GM18870 (cell line): ENCODE results near the gene ADCY7.

ENCODE experiments used
- ATAC-seq: cut with Tn5 transposase; IDR thresholded peaks from one replicate; pipeline ENCODE4 v1.9.1; 2021; ENCODE audit warnings: moderate library complexity; ENCODE audit not compliant: unreplicated experiment

Gene ADCY7

DNA sequence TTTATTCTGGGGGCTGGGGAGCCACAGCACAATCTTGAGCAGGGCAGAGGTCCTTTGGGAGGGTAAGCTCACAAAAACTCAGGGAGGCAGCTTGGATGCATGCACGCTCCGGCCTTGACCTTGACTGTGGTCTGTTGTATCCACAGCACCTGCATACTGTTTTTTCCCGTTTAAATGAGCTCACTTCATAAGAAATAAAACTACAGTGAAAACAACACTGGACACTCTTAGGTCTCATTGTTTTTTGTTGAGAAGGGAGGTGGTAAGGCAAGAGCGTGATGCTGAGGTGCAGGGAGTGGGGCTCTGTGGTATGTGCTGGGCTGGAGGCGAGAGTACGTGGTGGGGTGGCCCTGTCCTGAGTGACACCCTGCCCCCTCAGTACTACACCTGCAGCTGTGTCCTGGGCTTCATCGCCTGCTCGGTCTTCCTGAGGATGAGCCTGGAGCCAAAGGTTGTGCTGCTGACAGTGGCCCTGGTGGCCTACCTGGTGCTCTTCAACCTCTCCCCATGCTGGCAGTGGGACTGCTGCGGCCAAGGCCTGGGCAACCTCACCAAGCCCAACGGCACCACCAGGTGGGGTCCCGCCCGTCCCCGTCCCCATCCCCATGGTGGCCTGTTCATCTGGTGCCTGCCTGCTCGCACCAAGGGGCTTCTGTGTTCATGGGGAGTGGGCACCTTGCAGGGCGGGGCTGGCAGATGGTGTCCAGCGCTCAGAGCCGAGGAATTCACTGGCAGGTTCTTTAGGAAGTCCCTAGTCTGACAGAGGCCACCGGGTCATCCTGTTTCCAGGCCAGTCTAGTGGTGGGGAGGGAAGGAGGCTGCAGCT lies 44.2 kb downstream of the ADCY7 start:
- no peak for ATAC-seq

DNA sequence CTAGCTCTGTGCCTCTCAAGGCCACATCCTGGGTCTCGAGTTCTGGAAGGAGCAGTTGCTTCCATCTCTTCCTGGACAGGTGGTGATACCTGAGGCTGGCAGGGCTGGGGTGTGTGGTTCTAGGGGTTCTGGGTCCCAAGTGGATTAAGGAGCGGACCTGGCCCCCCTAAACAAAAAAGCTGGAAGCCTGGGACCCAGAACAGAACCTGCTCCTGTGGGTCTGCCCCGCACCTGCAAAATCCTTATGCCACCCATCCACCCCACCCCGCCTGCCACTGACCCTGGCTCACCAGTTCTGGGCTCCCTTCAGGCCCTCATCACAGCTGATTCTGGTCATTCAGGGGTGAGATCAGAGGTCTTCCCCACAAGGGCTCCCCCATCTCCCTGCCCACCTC lies 44.8 kb downstream of the ADCY7 start:
- no peak for ATAC-seq

DNA sequence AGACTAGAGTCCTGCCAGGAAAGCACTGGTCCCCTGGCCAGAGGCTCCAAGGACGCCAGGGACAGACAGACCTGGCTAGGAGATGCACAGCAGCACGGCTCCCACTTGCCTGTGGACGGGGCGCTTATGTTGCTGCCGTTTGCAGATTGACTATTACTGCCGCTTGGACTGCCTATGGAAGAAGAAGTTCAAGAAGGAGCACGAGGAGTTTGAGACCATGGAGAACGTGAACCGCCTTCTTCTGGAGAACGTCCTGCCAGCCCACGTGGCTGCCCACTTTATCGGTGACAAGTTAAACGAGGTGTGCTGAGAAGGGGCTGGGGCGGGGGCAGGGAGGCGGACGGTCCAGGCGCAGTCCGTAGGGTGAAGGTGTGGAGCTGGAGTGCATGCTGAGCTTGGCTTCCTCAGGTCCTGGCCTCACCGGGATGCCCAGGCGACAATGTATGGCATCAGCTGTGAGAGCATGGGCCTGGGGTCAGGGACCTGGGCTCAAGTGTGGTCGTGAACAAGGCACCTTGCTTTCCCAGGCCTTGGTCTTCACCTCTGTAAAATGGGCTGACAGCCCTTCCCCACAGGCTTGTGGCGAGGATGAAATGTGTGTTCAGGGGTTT lies 45.6 kb downstream of the ADCY7 start:
- no peak for ATAC-seq

DNA sequence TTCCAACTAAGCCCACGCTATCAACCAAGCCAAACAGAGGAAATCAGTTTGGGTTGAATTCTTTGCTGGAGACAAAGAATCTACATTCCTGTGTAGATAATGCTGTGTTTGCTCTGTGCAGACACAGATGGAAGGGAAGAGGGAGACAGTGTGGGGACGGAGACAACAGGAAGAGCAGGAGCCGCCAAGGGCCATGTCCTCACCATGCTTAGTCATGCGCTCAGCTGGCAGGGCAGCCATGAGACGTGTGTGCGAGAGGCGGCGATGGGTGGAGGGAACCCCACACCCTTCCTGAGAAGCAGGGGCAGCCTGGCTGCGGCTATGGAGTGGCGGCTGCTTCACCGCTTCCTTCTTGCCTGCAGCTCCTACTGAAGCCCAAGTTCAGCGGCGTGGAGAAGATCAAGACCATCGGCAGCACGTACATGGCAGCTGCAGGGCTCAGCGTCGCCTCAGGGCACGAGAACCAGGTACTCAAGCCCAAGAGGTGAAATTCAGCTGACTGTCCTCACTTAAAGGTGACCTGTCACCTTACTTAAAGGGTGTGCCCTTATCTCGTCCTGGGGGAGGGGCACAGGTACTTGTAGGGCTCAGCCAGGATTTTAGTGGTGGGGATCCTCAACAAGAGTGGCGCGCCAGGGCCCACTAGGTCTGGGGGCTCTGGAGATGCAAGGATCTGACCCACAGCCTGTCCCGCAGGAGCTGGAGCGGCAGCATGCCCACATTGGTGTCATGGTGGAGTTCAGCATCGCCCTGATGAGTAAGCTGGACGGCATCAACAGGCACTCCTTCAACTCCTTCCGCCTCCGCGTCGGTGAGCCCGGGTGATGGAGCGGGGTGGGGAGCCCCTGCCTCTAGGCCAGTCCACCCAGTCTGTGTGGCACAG lies 47.5 kb downstream of the ADCY7 start:
- ATAC-seq, result no peak

DNA sequence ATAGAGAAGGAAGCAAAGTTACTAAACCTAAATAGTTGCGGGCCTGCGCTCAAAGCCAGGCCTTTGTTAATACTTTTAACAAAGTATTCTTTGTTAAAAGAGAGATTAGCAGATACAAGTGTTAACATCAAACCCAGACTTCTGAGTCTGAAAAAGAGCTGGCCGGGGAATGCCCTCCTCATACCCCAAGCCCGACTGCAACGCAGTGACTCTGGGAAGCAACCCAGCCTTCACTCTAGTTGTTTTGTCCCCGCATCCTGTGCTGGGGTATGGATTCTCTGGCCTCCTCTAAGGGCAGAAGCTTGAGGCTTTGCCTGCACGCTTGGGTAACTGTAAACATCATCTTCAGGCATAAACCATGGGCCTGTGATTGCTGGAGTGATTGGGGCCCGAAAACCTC lies 48.3 kb downstream of the ADCY7 start:
- ATAC-seq, result no peak

DNA sequence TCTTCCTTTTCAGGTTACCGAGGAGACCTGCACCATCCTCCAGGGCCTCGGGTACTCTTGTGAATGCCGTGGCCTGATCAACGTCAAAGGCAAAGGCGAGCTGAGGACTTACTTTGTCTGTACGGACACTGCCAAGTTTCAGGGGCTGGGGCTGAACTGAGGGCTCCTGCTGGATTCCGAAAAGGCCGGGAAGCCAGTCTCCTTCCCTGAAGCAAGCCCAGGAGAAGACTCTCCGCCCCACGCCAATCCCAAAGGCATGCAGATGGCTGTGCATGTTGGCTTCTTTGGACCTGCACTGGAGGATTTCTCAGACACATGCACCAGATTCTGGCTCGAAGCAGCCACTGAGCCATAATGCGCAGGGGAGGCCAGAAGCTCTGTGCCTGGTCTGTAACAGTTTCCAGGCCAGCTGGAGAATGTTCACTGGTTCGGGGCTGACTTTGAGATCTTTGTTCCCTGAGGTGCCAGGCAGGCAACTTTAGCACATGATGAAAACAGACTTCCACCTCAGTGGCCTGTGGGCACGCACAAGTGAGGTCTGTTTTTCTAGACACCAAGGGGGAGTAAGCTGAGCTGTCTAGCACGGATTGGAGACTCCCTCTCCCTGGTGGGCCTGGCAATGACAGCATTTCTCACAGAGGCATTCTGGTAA lies 49.1 kb downstream of the ADCY7 start:
- no peak for ATAC-seq

DNA sequence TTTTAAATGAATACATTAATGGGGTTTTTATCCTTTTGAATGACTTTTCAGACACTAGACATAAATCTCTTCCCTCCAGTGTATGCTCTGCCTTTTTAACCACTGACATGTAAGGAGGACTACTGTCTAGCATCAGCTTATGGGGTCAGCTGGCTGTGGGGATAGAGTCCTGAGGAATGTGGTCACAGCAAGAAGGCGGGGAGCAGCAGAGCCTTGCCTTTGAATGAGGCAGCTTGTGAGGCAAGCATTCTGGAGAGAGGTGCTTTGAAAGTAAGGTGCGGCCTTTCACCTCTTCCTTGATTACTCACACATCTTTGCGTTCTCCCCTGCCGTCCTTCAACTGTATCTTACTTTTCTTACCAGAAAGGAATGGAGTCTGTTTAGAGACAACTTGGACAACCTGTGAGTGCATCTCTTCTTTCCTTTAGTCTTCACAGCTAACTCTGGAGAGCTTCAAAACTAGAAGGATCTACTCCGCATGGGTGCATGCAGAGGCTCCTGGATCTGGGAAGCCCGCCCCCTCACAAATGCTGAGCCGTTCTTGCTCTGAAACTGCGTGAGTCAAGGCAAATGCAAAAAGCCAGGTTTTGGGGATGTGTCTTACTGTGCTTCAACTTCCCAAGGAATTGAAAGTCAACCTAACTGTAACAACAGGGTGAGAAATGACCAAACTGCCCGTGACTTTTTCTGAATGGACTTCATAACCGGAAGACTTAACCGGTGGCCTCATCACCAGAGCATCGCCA lies 49.9 kb downstream of the ADCY7 start:
- ATAC-seq, result no peak

DNA sequence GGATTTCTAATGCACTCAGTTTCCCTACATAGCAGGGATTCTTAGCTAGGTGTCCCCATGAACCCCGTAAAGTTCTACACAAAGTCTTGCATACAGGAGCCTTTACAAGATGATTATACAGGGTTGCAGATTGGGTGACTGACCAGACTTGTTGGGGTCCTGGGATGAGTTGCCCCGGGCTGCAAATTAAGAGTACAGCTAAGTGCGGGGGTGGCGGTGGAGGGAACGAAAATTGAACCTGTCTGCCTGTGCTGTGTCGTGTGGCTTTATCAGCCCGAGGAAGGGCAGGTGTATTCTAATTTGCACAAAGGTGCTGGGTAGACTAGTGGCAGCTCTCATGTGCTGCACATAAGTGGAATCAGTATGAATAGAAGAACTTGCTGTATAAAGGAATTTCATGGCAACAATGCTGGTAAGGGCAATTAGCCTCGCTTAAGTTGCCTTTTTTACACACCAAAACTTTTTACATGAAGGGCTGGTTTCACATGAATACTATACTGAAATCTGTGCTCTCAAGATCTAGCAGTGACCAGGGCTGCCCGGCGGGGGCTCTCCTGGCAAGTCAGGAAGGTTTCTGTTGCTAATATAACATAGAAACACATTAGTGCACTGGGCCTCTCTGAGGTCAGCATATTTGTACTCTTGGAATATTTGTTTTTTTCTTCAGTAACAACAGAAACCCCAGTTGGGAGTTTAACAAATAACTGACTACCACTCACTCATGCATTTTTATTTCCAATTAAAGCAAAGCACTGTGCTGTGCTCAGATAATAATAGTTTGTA lies 50.7 kb downstream of the ADCY7 start:
- ATAC-seq, result no peak

DNA sequence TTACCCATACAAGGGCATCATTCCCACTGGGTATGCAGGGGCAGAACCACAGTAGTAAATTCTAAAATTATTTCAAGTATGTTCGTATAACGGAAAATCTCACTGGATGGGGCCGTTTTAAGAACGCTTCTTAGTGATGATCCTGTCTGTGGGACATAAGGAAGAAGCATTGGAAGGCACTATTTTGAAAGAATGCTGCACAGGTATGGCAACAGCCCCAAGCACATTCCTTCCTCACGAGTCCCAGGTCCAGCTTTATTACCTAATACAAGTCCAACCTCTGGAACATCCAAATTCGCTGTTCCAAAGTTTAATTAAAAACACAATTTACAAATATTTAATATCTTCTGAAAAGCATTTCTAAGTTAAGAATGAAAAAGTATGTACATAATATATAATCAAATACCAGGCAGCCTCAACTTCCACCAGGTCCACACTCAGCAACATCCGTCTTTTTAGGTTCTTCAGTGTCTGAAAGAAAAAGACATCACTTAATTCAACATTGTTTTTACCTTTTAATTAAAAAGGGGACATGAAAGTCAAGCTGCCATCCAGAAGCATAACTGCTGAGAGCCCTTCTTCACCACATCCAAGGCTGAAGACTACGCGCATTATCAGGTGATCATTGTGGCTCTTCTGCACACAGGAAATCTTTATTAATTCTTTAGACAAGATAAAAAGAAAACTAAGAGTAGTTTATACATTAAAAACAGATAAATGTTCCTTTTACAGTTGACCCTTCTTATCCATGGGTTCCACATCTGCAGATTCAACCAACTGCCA lies 52.6 kb downstream of the ADCY7 start:
- no peak for ATAC-seq

DNA sequence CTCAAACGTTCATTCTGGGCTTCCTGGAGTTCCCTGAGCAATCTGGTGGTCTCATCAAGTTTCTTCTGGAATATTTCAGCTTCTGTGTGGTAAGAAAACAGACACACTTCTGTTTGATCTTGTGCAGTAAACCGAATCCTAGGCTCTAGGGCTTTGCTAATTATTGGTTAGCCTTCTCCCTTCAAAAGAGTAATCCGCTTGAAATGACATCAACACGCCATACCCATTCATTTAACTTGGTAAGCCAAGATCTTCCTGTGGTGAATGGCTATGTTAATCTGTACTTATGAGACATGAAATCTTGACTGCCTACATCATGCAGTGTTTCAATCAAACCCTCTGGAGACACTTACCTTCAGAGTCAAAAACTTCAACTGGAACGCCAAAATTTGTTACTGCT lies 54.0 kb downstream of the ADCY7 start:
- ATAC-seq, result no peak

DNA sequence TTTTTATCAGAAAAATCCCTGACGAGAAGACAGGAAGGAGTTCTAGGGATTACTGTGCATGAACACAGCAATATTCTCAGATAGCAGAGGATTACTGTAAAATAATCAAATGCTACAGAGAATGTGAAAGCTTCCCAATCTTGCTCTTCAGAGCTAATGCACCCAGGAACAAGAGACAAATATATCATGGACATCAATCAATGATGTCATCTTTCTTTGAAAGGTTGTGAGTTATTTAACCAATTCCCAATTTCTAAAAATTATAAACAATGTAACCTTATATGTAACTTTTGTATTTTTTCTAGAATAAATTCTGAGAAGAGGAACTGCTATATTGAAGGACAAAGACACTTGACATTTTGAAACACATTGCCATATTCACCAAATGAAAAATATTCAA lies 56.0 kb downstream of the ADCY7 start:
- no peak for ATAC-seq

DNA sequence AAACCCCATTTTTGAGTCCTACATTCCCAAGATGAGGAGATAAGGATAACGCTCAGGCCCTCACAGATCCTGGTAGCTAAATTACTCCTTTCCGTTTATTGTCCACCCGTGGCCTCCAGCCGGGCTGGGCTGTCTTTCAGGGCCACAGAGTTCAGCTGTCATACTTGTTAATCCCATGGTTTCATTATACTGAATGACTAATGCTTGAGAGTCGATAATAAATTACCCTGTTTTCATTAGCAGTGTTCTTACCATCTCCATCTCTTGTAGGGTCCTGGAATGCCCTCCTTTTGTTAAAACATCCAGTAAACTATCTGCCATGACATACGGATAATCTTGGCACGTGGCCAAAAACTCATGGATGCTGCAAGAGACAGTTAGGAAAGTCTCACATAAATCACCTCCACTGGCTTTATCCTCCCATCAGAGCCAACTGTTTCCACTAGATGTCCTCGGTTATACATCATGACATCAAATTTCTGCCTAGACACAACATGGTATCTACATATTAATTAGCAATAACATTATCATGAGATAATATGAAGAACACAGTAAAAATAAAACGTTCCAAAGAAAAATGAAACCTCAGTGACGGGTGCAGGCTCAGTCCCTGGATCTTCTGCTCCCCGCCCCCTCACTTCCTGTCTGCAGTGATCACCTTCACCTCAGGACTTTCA lies 57.1 kb downstream of the ADCY7 start:
- ATAC-seq, result no peak

DNA sequence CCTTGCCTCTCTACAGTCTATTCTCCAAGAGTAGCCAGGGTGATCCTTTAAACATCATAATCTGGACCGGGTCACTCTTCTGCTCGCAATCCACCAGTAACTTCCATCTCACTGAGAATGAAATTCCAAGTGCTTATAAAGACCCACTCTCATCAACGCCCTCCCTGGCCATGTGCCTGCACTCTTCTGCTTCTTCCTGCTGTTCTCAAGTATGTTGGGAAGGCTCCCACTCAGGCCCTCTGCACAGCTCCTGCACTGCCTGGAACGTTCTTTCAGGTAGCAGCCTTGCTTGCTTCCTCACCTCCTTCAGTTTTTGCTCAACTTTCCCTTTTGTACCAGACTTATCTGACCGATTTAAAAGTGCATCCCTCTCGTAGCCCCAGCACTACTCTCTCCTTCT lies 58.0 kb downstream of the ADCY7 start:
- no peak for ATAC-seq

DNA sequence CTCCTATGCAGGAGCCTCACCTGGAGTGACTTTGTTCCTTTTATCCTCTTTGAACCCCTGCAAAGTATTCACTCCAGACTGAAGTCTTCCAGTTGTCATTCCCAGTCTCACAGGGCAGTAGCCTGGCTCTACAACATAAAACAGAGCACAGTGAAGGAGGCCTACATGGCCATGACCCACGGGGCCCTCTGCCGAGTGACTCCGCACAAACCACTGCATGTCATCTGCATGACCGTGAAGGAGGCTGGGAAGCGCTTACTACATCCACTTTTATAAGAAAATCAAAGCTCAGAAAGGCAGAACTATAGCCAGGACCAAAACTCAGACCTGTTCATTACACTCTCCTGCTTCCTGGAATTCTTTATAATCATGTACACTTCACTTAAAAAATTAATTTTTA lies 59.9 kb downstream of the ADCY7 start:
- ATAC-seq, result no peak

DNA sequence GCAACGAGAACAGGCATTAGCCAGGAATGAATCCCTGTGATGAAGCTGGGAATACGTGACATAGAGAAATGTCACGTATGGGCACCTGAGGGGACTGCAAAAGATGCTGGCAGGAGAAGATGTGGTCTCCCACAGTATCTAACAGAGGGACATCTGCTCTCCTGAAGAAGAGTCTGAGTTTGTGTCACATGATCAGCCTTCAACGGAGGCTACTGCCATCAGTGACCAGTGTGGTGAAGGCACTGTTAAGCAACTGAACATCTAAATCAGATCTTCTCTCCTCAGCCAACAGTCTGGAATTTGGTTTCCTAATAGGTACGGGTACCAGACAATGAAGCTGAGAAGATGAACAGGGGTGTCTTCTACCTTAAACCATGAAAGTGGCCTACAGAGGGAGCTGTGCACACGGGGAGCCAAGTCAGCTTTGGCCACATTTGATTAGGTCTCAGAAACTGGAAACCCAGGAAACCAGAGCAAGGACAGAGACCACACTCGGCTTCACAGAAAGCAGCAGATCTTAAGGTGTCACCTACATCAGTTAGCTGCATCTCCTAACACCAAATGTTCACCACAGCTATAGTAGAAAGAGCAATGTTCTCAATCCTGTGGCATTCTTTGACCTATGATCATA lies 60.6 kb downstream of the ADCY7 start:
- ATAC-seq, result peak; percentile 53

DNA sequence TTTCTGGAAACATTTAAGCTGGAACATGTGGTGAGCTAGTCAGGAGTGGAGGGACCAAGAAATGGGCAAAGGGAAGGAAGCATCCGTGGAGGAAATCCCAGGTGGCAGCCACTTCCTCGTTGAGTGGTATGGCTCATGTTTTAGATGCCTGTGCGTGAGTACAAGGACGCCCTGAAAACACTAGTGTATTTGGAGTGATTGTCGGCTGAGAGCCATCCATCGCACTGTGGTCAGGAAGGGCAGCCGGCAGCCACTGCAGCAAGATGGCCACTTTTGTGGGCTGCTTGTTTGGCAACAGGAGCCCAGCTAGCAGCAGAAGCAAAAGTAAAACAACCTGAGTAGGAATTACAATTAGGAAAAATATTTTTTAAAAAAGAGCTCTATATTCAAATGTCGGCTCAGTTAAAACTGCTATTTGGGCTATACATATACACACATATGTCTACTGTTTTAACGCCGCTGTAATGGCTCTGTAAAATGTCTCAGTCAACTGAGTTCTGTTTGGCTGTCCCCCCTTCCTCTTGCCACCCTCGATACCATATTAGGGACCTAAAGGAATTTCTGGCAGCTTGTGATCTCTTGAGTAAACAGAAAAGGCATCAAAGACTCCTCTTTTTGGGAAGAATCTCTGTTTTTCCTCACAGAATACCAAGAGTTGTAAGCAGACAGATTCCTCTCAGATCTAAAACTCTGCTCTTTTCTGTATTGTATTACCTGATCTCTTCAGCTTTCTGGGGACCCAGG lies 63.3 kb downstream of the ADCY7 start:
- no peak for ATAC-seq

DNA sequence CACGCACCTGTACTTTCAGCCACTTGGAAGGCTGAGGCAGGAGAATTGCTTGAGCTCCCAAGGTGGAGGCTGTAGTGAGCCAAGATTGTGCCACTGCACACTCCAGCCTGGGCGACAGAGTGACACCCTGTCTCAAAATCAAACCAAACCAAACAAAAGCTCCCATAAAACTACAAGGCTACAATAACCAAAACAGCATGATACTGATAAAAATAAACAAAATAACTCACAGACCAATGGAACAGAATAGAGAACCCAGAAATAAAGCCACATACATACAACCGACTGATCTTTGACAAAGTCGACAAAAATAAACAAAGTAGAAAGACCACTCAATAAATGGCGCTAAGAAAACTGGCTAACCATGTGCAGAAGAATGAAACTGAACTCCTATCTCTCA lies 65.2 kb downstream of the ADCY7 start:
- ATAC-seq, result no peak
